ENCODE measurements around the gene MARK3. TPM values are rescaled to one million over a fixed set of nuclear protein-coding genes. Genes with fewer than 3 reads are reported as not detected.

MARK3 gene
- total and polyA plus RNA-seq, 2 donors (not counting 1 experiment from before 2014, with no cell fraction given) = 73.0 to 142 TPM

GRCh38 chr14:103530390-103530789 lies 145.2 kb downstream of the MARK3 start:
- 92% methylated on average over 6 of the region's 7 CpGs for WGBS (ENCODE audit: insufficient coverage)
- H3K4me3 Mint-ChIP-seq = peak overlapping the region; percentile 88
- DNase-seq (no peak), ATAC-seq (ENCODE audit: low read depth) (no peak)
- Histone ChIP-seq H3K27ac (ENCODE audit: low read length in 2 of 2) (no peak overlapping the region), H3K4me1 (ENCODE audit: control insufficient read depth in 2 of 2, insufficient read depth in 2 of 2, low read length in 2 of 2) (peaks cover 33 to 49% of the 10 kb centered on the region in 2 donors), H4K20me1 (ENCODE audit: control insufficient read depth, insufficient read depth, low read length, poor library complexity, severe bottlenecking) (peaks cover 34% of the 10 kb centered on the region), H3K4me2 (replicated peaks; ENCODE audit: low read depth, low read length, poor library complexity, severe bottlenecking) (peak overlapping the region; percentile 96), H2AFZ (ENCODE audit: insufficient read depth, low read depth, low read length, poor library complexity, severe bottlenecking) (no peak overlapping the region), H3K4me3 (ENCODE audit: control extremely low read depth in 1 of 5, extremely low read depth in 1 of 5, insufficient read depth in 1 of 5, low read depth in 2 of 5, low read length in 4 of 5) (no peak overlapping the region), H3K79me2 (ENCODE audit: control insufficient read depth, insufficient read depth, low read length) (peaks cover 24% of the 10 kb centered on the region), H3K9me3 (ENCODE audit: control extremely low read depth in 1 of 3, control insufficient read depth in 2 of 3, insufficient read depth in 1 of 3, low read length in 2 of 3) (no peaks in the 10 kb centered on the region), H3K9ac (ENCODE audit: low read length) (no peak overlapping the region), H3K27me3 (replicated peaks in 1 of 4; ENCODE audit: control extremely low read depth in 1 of 4, control insufficient read depth in 3 of 4, insufficient read depth in 4 of 4, low read length in 3 of 4) (no peaks in the 10 kb centered on the region), H3K36me3 (replicated peaks in 1 of 2; ENCODE audit: control extremely low read depth in 1 of 2, control insufficient read depth in 1 of 2, extremely low read depth in 1 of 2, insufficient read depth in 2 of 2, low read length in 1 of 2) (peaks cover 0 to 11% of the 10 kb centered on the region in 2 experiments)
- intact Hi-C loops (cut with micrococcal nuclease) = no loop called here
- no peak for TF ChIP-seq CTCF (IDR thresholded peaks at IDR 0.05)
- TF ChIP-seq EZH2 (IDR thresholded peaks at IDR 0.05; ENCODE audit: borderline replicate concordance, insufficient read depth, low read depth, low read length, poor library complexity, severe bottlenecking) = no peak
- CTCF ChIA-PET = interaction anchor here (0.8 to 6.2 kb wide), 4 partner anchors 9 to 30 kb away, joined by 3 to 42 read pairs (median 20); no protein-coding TSS in a partner anchor
- H3K9me3 Mint-ChIP-seq (ENCODE audit: insufficient read depth) = no peaks in the 10 kb centered on the region
- peak overlapping the region; percentile 95 for H3K27ac Mint-ChIP-seq
- POLR2A ChIA-PET = interaction anchor here (0.6 to 1.1 kb wide), 2 partner anchors 31 to 1771 kb away, joined by 3 to 4 read pairs; partner anchors contain the start of genes BAG5 and BRF1
- H3K4me1 Mint-ChIP-seq = peaks cover 48% of the 10 kb centered on the region
- no peaks in the 10 kb centered on the region for H3K27me3 Mint-ChIP-seq

GRCh38 chr14:103530831-103531230 lies 145.6 kb downstream of the MARK3 start:
- Histone ChIP-seq H3K27me3 (replicated peaks in 1 of 4; ENCODE audit: control extremely low read depth in 1 of 4, control insufficient read depth in 3 of 4, insufficient read depth in 4 of 4, low read length in 3 of 4) (no peaks in the 10 kb centered on the region), H3K4me2 (replicated peaks; ENCODE audit: low read depth, low read length, poor library complexity, severe bottlenecking) (peak overlapping the region; percentile 96), H3K4me1 (ENCODE audit: control insufficient read depth in 2 of 2, insufficient read depth in 2 of 2, low read length in 2 of 2) (peaks cover 33 to 49% of the 10 kb centered on the region in 2 donors), H3K36me3 (replicated peaks in 1 of 2; ENCODE audit: control extremely low read depth in 1 of 2, control insufficient read depth in 1 of 2, extremely low read depth in 1 of 2, insufficient read depth in 2 of 2, low read length in 1 of 2) (peaks cover 0 to 11% of the 10 kb centered on the region in 2 experiments), H4K20me1 (ENCODE audit: control insufficient read depth, insufficient read depth, low read length, poor library complexity, severe bottlenecking) (peaks cover 34% of the 10 kb centered on the region), H2AFZ (ENCODE audit: insufficient read depth, low read depth, low read length, poor library complexity, severe bottlenecking) (no peak overlapping the region), H3K9ac (ENCODE audit: low read length) (no peak overlapping the region), H3K4me3 (ENCODE audit: control extremely low read depth in 1 of 5, extremely low read depth in 1 of 5, insufficient read depth in 1 of 5, low read depth in 2 of 5, low read length in 4 of 5) (no peak overlapping the region), H3K27ac (ENCODE audit: low read length in 2 of 2) (no peak overlapping the region), H3K9me3 (ENCODE audit: control extremely low read depth in 1 of 3, control insufficient read depth in 2 of 3, insufficient read depth in 1 of 3, low read length in 2 of 3) (no peaks in the 10 kb centered on the region), H3K79me2 (ENCODE audit: control insufficient read depth, insufficient read depth, low read length) (peaks cover 24% of the 10 kb centered on the region)
- POLR2A ChIA-PET = interaction anchor here (0.6 kb wide), 1 partner anchor 1770 kb away, joined by 4 read pairs; the partner anchor contains the start of gene BRF1
- DNase-seq (no peak), ATAC-seq (ENCODE audit: low read depth) (no peak)
- TF ChIP-seq EZH2 (IDR thresholded peaks at IDR 0.05; ENCODE audit: borderline replicate concordance, insufficient read depth, low read depth, low read length, poor library complexity, severe bottlenecking) (no peak), CTCF (IDR thresholded peaks at IDR 0.05) (no peak)
- Mint-ChIP-seq H3K4me3 (peak overlapping the region; percentile 88), H3K27ac (peak overlapping the region; percentile 10), H3K4me1 (peaks cover 44% of the 10 kb centered on the region), H3K9me3 (ENCODE audit: insufficient read depth) (no peaks in the 10 kb centered on the region), H3K27me3 (no peaks in the 10 kb centered on the region)
- 92% methylated on average over 11 of the region's 11 CpGs for WGBS (ENCODE audit: insufficient coverage)
- CTCF ChIA-PET = interaction anchor here (2.2 to 6.2 kb wide), 3 partner anchors 13 to 31 kb away, joined by 7 to 42 read pairs (median 33); no protein-coding TSS in a partner anchor
- intact Hi-C loops (cut with micrococcal nuclease) = no loop called here

Measured in B cell (primary cell).